Osteoblast (primary cell): Measurements from ENCODE around the gene RFX8. TPM values are rescaled to one million over a fixed set of nuclear protein-coding genes. Genes with fewer than 3 reads are reported as not detected.

Experiments used
- DNase-seq: peaks from one replicate; pipeline ENCODE4 v3.0.0; 2011; ENCODE audit warnings: low spot score, mixed read lengths; ENCODE audit not compliant: insufficient read length; ENCODE audit errors: missing footprints
- H2AFZ ChIP-seq: 2 replicates; pipeline ENCODE4 v1.6.0; 2011; ENCODE audit warnings: mild to moderate bottlenecking, low read length
- H3K27ac ChIP-seq: 2 replicates; pipeline ENCODE4 v1.5.1; 2011; ENCODE audit warnings: mild to moderate bottlenecking, low read depth, low read length, moderate library complexity
- H3K27me3 ChIP-seq: 2 replicates; pipeline ENCODE4 v1.6.0; 2012; ENCODE audit warnings: mild to moderate bottlenecking, control low read depth, inconsistent platforms, low read length, moderate library complexity; ENCODE audit not compliant: insufficient read depth
- H3K36me3 ChIP-seq: 2 replicates; pipeline ENCODE4 v1.5.1; 2011; ENCODE audit warnings: mild to moderate bottlenecking, low read length, control low read depth, moderate library complexity; ENCODE audit not compliant: insufficient read depth
- H3K4me1 ChIP-seq: 2 replicates; pipeline ENCODE4 v1.5.1; 2011; ENCODE audit warnings: mild to moderate bottlenecking, low read length, control low read depth, moderate library complexity; ENCODE audit not compliant: insufficient read depth
- H3K4me2 ChIP-seq: 2 replicates; pipeline ENCODE4 v1.6.0; 2011; ENCODE audit warnings: mild to moderate bottlenecking, low read length; ENCODE audit not compliant: insufficient read depth
- H3K4me3 ChIP-seq: fragments of 200-600 bp; sonication (generic); 3 replicates; pipeline ENCODE4 v1.5.1; 2012; ENCODE audit warnings: mild to moderate bottlenecking, low read length, inconsistent platforms; ENCODE audit not compliant: insufficient read depth
- H3K79me2 ChIP-seq: 2 replicates; pipeline ENCODE4 v1.6.0; 2012; ENCODE audit warnings: mild to moderate bottlenecking, low read length, control low read depth, inconsistent platforms; ENCODE audit not compliant: insufficient read depth
- H3K9me3 ChIP-seq: 2 replicates; pipeline ENCODE4 v1.5.1; 2011; ENCODE audit warnings: low read depth, low read length, control low read depth
- H4K20me1 ChIP-seq: 2 replicates; pipeline ENCODE4 v1.6.0; 2012; ENCODE audit warnings: mild to moderate bottlenecking, low read length, control low read depth; ENCODE audit not compliant: insufficient read depth
- total RNA-seq: library from RNA; depleted of rRNA; stranded (reverse); fragments of >200 nt; gene quantifications from 2 replicates; pipeline ENCODE4 v1.2.3, GENCODE V29; 2012
- TF ChIP-seq, protein P1 (sequence below): IDR thresholded peaks from 2 replicates; pipeline ENCODE4 v1.5.1; 2011; ENCODE audit warnings: mild to moderate bottlenecking, low read depth, low read length, moderate library complexity; ENCODE audit errors: extremely low read depth

RFX8 gene
- total RNA-seq, 1 donor, result 7.6 TPM

DNA sequence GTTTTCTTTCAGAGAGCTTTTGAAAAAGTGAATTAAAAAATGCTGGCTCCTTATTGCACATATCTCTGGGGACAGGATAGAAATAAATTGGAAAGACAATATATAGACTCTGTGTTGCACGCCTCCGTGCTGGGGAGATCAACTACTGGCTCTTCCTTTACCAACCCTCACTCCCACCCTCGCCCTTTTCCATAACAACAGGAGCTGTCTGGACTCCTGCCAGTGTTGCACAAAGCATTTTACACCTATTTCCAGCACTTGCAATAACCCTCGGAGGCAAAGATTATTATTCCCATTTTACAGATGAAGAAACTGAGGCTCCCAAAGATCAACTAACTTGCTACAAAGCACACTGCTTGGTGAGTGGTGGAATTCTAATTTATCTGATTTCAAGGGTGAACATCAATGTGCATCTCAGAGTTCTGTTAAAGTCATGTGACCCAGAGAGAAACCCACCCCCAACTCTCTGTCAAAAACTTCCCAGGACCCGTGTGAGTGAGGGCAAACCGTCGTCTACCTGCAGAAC, 91.8 kb downstream of the RFX8 start:
- no peak for DNase-seq
- Histone ChIP-seq H2AFZ (no peak overlapping the region), H3K27ac (no peak overlapping the region), H3K4me2 (no peak overlapping the region), H3K9me3 (no peaks in the 10 kb centered on the region), H3K79me2 (no peaks in the 10 kb centered on the region), H4K20me1 (peaks cover 5% of the 10 kb centered on the region), H3K36me3 (no peaks in the 10 kb centered on the region), H3K4me3 (no peak overlapping the region), H3K27me3 (peaks cover 29% of the 10 kb centered on the region), H3K4me1 (peaks cover 18% of the 10 kb centered on the region)
- TF ChIP-seq, protein P1, sequence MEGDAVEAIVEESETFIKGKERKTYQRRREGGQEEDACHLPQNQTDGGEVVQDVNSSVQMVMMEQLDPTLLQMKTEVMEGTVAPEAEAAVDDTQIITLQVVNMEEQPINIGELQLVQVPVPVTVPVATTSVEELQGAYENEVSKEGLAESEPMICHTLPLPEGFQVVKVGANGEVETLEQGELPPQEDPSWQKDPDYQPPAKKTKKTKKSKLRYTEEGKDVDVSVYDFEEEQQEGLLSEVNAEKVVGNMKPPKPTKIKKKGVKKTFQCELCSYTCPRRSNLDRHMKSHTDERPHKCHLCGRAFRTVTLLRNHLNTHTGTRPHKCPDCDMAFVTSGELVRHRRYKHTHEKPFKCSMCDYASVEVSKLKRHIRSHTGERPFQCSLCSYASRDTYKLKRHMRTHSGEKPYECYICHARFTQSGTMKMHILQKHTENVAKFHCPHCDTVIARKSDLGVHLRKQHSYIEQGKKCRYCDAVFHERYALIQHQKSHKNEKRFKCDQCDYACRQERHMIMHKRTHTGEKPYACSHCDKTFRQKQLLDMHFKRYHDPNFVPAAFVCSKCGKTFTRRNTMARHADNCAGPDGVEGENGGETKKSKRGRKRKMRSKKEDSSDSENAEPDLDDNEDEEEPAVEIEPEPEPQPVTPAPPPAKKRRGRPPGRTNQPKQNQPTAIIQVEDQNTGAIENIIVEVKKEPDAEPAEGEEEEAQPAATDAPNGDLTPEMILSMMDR, result no peak

DNA sequence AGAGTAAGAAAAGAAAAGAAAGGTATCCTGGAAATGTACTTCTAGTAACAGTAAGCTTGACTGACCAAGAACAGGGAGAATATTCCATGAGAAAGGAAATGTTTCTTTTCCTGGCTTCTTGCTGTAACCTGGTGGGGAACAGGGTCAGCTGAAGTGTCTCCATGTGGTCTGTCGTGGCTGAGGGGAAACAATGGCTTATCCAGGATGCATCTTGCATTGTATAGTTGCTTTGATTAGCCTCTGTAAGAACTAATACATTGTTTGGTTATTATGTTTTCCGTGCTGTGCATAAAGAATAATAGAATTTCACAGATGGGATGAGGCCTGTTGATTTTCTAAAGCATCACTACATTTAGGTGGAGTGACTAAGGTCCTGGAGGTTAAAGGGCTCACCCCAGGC, 92.5 kb downstream of the RFX8 start:
- H3K36me3 ChIP-seq, result no peaks in the 10 kb centered on the region
- no peak overlapping the region for H3K4me2 ChIP-seq
- H3K27me3 ChIP-seq, result peaks cover 24% of the 10 kb centered on the region
- no peak overlapping the region for H3K4me3 ChIP-seq
- peaks cover 5% of the 10 kb centered on the region for H4K20me1 ChIP-seq
- no peaks in the 10 kb centered on the region for H3K9me3 ChIP-seq
- H2AFZ ChIP-seq, result no peak overlapping the region
- DNase-seq, result no peak
- no peaks in the 10 kb centered on the region for H3K79me2 ChIP-seq
- no peak overlapping the region for H3K27ac ChIP-seq
- TF ChIP-seq, protein P1, result no peak
- H3K4me1 ChIP-seq, result peaks cover 13% of the 10 kb centered on the region

DNA sequence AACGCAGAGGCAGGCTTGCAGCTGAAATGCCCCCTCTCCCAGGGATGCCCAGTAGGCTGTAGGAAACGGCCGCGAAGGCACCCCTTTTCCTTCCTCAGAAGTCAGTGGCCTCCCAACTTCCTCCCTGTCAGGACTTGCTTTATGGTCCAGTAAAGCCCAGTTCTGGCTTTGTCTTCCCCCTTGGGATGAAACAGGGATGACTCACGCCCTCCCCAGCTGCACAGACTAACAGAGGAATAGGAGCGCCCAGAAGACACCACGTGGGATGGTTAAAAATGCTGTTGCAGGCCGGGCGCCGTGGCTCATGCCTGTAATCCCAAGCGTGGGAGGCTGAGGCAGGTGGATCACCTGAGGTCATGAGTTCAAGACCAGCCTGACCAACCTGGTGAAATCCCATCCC, 94.5 kb downstream of the RFX8 start:
- Histone ChIP-seq H3K4me3 (no peak overlapping the region), H3K4me2 (no peak overlapping the region), H3K9me3 (no peaks in the 10 kb centered on the region), H3K4me1 (peaks cover 9% of the 10 kb centered on the region), H4K20me1 (peaks cover 5% of the 10 kb centered on the region), H3K27me3 (peaks cover 6% of the 10 kb centered on the region), H3K36me3 (no peaks in the 10 kb centered on the region), H3K79me2 (no peaks in the 10 kb centered on the region), H3K27ac (no peak overlapping the region), H2AFZ (no peak overlapping the region)
- DNase-seq, result peak; percentile 98
- TF ChIP-seq, protein P1, result no peak

DNA sequence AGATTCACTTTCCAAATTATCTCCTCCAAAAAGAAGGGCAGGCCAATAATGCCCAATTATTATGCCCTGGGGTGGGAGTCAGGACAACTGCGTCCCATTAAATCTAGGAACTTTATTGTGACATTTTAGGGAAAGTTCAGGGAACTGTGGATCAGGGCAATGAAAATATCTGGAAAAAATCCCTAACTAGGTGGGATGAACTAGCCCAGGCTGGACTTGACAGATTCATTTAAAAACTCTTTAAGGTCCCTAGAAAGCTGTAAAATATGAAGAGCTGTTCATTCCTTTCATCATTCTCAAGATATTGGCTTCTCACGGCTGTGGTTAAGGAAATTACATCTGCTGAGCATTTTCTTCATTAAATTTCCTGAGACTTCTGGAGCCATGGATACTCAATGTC, 95.8 kb downstream of the RFX8 start:
- DNase-seq, result no peak
- Histone ChIP-seq H3K4me3 (no peak overlapping the region), H3K4me1 (peaks cover 9% of the 10 kb centered on the region)

More for the DNA sequence above, 95.8 kb downstream of the RFX8 start:
- no peaks in the 10 kb centered on the region for H3K79me2 ChIP-seq
- H3K27me3 ChIP-seq, result peaks cover 2% of the 10 kb centered on the region
- no peaks in the 10 kb centered on the region for H3K9me3 ChIP-seq
- TF ChIP-seq, protein P1, result no peak
- no peaks in the 10 kb centered on the region for H3K36me3 ChIP-seq
- H3K27ac ChIP-seq, result no peak overlapping the region
- no peak overlapping the region for H2AFZ ChIP-seq
- H3K4me2 ChIP-seq, result no peak overlapping the region
- peaks cover 5% of the 10 kb centered on the region for H4K20me1 ChIP-seq
